ENCODE data around the gene SPNS2.

The SPNS2 gene

DNA sequence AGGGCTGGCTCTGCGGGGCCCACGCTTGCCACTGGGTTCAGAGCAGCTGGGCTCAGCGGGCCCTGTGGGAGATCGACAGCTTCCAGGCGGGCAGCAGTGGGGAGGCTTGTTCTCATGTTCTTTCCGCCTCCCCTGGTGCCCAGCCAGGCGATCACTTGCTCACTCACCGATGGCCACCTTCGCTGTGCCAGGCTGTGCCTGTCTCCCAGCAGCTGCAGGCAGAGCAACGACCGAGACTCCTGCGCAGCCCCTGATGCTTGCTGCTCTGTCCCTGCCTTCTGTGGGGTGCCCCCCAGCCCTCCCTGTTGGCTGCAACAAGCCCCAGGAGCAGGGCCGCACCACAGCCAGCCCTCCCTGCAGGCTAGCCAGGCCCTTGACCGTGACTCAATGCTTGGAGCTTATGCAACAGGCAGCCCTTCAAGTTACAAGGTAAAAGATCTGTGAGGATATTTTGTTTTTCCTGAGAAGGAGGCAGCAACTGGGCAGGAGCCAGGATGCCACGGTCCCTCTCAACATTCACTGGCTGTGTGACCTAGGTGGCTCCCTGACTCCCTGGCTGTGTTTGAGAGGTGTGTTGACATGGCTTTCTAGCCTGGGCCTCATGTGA is 9.6 kb upstream of the SPNS2 start:
- Mint-ChIP-seq H3K9me3 (no peaks in the 10 kb centered on the region), H3K36me3 (ENCODE audit: low read depth) (no peaks in the 10 kb centered on the region), H3K27ac (no peak overlapping the region), H3K4me1 (peaks cover 25% of the 10 kb centered on the region), H3K4me3 (no peak overlapping the region), H3K27me3 (no peaks in the 10 kb centered on the region)
- ATAC-seq (no peak), DNase-seq (no peak)

DNA sequence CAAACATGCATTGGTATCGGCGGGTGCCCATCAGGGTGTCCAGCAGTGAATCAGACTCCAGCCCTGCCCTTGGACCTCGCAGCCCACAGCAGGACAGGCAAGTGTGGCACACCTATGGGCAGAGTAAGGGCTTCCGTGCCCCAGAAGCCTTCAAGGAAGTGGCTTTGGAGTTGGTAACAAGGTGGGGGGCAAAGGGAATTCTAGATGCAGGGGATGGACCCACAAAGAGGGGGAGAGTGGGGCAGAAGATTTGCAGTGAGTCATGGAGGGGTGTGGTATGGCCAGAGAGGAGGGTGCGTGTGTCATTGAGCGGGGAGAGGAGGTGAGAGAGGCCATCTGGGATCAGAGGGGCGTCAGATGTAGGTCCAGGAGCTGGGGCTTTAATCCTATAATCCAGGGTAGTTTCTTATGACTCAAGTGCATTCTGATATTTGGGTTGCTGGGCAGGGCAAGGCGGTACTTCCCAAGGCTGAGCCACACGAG is 8.5 kb upstream of the SPNS2 start:
- Mint-ChIP-seq H3K9me3 (no peaks in the 10 kb centered on the region), H3K27me3 (no peaks in the 10 kb centered on the region), H3K36me3 (ENCODE audit: low read depth) (no peaks in the 10 kb centered on the region), H3K27ac (no peak overlapping the region), H3K4me3 (no peak overlapping the region), H3K4me1 (peaks cover 20% of the 10 kb centered on the region)
- no peak for ATAC-seq
- DNase-seq, result no peak

DNA sequence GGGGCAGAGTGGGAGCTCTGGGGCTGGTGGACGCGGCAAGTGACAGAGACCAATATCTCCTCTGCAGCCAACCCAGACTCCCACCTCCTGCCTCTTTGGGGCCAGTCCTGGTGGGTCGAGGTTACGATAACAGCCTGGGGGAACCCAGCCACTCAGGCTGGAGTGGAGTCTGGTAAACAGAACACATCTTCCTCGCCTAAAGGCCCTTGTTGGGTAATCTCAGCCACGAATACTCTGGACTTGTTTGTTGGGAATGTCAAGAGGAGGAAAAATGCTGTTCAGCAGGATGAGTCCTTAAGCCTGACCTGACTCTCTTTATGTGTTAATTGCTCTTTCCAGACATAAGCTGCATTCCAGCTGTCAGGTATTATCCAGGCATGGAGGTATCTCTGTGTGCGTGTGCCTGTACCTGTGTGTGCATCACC is 8.0 kb upstream of the SPNS2 start:
- H3K27me3 Mint-ChIP-seq, result no peaks in the 10 kb centered on the region
- H3K9me3 Mint-ChIP-seq, result no peaks in the 10 kb centered on the region
- H3K4me1 Mint-ChIP-seq, result peaks cover 18% of the 10 kb centered on the region
- H3K27ac Mint-ChIP-seq, result no peak overlapping the region
- DNase-seq, result no peak
- ATAC-seq, result no peak
- H3K36me3 Mint-ChIP-seq (ENCODE audit: low read depth), result no peaks in the 10 kb centered on the region
- no peak overlapping the region for H3K4me3 Mint-ChIP-seq

DNA sequence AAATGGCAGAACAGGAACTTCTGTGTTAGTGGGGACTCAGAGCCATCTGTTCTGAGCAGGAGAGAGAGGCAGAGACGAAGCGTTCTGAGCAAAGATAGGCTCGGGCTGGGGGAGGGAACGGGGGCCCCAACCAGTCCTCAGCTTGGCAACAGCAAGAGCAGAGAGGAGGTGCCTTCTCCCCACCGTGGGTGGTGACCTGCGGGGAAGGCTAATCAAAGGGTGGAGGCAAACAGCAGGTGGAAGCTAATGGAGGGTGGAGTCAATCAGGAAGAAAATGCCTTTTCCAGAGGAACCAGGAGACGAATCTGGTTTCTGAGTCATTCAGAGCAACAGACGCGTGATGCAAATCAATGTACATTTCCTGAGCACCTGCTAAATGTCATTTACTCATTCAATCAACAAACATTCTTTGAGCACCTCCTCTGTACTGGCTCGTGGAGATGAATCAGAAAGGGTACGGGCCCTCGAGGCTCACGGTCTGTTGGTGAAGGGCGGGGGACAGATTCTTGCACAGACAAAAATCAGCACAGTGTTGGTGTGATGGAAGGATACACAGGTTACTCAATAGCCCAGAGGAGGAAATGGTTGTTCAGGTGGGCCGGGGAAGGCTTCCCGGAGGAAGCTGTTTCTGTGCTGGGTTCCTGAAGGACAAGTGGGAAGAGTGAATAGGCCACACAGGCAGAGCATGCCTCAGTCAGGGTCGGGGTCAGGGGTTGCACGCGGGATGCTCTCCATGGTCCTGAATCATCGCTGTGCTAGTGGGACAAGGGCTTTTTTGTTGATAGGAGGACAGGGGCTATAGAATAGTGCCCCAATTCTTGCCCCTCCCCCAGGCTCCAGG is 5.7 kb upstream of the SPNS2 start:
- peak; percentile 24 for DNase-seq
- no peaks in the 10 kb centered on the region for H3K27me3 Mint-ChIP-seq
- H3K27ac Mint-ChIP-seq, result no peak overlapping the region
- peaks cover 8% of the 10 kb centered on the region for H3K4me1 Mint-ChIP-seq
- H3K9me3 Mint-ChIP-seq, result no peaks in the 10 kb centered on the region
- H3K4me3 Mint-ChIP-seq, result no peak overlapping the region
- peak; percentile 29 for ATAC-seq
- no peaks in the 10 kb centered on the region for H3K36me3 Mint-ChIP-seq (ENCODE audit: low read depth)

DNA sequence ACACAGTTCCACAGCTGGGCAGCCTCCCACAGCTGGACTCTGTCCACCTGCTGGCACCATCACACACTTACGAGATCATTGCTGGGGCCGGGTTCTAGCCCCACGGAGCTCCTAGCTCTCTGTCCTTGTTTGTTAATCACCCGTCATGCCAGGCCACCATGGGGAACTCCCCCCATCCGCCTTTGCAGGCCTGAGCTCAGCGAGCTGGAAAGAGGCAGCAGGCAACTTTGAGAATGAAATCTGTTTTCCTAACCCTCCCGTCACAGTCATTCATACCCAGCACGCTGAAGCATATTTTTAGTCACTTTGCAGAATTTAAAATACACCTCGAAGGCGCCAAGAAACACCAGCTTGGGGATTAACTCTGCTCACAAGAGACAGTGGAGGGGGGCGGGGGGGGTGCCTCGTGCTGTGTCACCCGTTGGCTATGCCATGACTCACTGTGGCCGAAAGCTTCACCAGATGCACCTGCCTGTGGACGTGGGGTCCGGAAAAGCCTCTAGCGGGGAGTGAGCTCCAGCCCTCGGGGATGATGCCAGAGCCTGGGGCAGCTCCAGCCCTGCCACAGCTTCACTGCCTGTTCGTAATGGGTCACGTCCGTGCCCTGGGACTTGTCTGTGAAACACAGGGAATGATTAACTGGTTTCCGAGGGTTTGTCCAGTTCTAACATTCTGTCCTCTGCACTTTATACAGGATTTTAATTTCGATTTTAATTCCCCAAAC is 1.4 kb upstream of the SPNS2 start:
- Mint-ChIP-seq H3K27me3 (peaks cover 24% of the 10 kb centered on the region), H3K36me3 (ENCODE audit: low read depth) (no peaks in the 10 kb centered on the region), H3K4me1 (peaks cover 22% of the 10 kb centered on the region), H3K27ac (no peak overlapping the region), H3K9me3 (no peaks in the 10 kb centered on the region), H3K4me3 (no peak overlapping the region)
- ATAC-seq, result no peak
- DNase-seq, result no peak

DNA sequence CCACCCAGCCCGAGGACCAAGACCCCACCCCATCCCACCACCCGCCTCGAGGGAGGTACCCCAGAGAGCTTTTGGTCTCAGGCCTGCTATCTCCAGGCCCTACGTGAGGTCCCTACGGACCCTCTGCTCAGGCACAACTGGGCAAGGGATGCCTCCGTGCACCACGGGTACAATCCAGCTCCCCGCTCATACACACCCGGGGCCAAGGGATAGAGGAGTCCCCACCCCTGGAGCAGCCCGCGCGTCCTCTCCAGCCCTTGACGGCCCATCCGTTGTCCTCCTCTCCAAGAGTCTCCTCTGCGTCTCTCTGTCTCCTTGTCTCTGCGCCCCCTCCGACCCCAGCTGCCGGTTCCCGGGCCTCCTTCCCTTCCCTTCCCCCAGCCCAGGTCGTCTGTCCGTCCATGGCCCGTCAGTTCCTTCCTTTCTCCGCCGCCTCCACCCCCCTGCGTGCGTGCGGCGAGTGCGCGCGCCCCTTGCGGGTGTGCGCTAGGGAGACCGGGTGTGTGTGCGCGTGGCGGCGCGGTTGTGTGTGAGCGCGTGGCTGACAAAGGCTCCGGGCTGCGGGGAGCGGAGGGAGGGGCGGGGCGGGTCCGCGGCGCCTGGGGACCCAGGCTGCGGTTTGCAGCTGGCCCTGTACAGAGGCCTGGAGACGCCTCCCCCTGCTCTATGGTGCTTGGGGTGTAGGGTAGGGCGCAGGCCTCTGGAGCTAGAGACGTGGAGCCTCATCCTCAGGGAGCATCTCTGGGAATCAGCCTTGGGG is 930 bp downstream of the SPNS2 start:
- DNase-seq (peak; percentile 19), ATAC-seq (no peak)
- Mint-ChIP-seq H3K27me3 (peaks cover 28% of the 10 kb centered on the region), H3K36me3 (ENCODE audit: low read depth) (no peaks in the 10 kb centered on the region), H3K27ac (no peak overlapping the region), H3K9me3 (no peaks in the 10 kb centered on the region), H3K4me3 (peak overlapping the region; percentile 63), H3K4me1 (peaks cover 26% of the 10 kb centered on the region)

DNA sequence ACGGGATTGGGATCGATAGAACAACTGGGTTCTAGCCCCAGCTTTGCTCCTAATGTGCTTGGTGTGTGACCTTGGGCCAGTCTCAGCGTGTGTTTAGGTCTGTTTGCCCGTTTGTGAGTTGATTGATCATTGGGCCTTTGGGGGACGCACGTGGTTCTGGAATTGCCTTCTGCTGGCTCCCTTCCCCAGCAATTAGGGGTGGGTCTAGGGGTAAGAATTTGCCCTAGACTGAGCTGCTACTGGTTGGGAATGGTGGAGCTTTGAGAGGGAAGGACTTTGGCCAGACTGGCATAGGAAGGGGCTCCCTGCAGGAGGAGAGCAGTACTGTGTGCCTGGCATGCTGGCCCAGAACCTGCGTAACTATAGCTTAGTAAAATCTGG is 1.5 kb downstream of the SPNS2 start:
- Mint-ChIP-seq H3K27me3 (peaks cover 31% of the 10 kb centered on the region), H3K36me3 (ENCODE audit: low read depth) (no peaks in the 10 kb centered on the region), H3K9me3 (no peaks in the 10 kb centered on the region), H3K4me1 (peaks cover 31% of the 10 kb centered on the region), H3K27ac (no peak overlapping the region), H3K4me3 (peak overlapping the region; percentile 63)
- ATAC-seq, result no peak
- no peak for DNase-seq

DNA sequence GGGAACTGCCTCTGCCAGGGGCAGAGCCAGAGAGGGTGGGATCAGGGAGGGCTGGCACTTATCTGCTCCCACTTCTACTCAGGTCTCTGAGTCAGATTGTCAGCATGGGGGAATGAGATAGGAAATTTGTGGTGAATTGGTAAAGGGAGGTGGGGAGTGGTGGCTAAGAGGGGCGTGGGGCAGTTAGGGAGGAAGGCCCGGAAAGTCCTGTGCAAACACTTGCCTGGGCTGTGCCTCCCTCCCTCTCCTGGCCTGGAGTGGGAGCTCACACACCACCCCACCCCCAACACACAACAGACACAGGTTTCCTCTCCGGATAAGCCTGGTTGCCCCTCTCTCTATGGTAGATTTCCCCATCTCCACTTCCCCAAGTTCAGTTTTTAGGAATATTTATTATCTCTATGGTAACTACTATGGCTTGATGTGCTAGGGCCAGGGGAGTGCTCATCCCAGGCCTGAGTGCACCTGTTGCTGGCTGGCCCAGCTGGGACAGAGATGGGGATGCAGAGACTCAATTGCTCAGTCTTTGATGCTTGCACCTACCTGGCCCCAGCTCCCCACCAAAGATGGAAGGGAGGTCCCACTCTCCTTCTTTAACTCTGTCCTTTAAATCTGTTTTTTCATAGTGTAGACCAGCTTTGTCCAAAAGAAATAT is 2.7 kb downstream of the SPNS2 start:
- Mint-ChIP-seq H3K27ac (no peak overlapping the region), H3K36me3 (ENCODE audit: low read depth) (no peaks in the 10 kb centered on the region), H3K4me3 (no peak overlapping the region), H3K9me3 (no peaks in the 10 kb centered on the region), H3K4me1 (peaks cover 31% of the 10 kb centered on the region), H3K27me3 (peaks cover 31% of the 10 kb centered on the region)
- DNase-seq (no peak), ATAC-seq (no peak)

DNA sequence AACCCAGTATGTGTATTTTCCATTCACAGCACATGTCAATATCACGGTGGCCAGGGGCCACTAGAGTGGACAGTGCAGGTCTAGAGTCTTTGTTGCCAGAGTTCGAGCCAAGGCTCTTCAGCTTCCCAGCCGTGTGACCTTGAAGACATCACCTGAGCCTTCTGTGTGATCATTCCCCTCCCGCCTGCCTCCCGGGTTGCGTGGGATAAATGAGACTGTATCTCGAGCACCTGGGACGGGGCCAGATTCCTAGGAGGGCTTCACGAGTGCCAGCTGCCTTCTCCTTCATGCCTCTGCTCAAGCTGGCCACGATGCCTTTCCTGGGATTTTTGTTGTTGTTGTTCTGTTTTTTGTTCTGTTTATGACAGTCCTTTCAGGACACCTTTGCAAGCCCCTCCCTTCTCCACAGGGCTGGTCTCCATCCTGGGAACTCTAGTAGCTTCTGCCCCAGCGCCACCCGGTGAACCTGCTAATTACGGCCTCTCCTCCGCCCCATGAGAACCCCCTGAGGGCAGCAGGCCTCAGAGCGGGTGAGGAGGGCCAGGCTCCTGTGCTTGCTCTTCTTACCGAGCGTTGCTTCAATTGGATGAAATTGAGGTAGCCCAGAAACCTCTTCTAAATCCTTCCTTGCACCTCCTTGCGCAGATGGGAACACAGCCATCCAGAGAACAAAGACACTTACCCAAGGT is 3.9 kb downstream of the SPNS2 start:
- H3K4me3 Mint-ChIP-seq, result no peak overlapping the region

DNA sequence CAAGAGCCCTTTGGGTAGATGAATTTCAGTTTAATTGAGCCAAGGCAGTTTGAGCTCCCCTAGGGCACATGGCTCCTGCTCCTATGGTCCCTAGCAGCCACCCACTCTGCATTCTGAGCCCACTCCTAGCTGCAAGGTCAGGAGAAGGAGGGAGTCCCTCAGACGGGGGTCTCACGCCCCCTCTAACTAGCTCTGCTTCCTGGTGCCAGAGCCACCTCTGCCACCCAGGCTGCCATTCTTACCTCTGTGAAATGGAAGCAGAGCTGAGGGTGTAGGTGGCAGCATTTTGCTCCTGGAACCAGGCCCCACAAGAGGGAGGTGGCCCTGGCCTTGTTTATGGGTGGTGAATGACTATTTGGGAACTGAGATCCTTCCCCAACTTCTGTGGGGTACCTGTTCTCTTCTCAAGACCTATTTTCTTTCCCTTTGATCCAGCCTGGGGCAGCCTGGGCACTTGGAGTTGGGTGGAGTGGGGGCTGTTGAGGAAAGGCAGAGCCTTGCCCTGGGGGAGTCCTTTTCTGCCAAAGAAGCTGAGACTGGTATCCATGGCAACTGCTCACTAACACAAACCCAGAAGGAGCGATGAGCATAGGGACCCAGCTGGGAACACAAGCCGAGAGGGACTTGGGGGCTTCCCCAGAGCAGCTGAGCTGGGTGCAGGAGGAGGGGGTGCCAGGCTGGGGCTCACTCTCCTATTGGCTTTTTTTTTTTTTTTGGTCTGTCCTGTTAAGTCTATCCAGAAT is 4.8 kb downstream of the SPNS2 start:
- Mint-ChIP-seq H3K4me1 (peaks cover 31% of the 10 kb centered on the region), H3K4me3 (no peak overlapping the region), H3K27ac (no peak overlapping the region), H3K27me3 (peaks cover 31% of the 10 kb centered on the region), H3K9me3 (no peaks in the 10 kb centered on the region), H3K36me3 (ENCODE audit: low read depth) (no peaks in the 10 kb centered on the region)
- no peak for DNase-seq
- no peak for ATAC-seq

More for the DNA sequence above, 3.9 kb downstream of the SPNS2 start:
- ATAC-seq (no peak), DNase-seq (no peak)
- no peaks in the 10 kb centered on the region for H3K36me3 Mint-ChIP-seq (ENCODE audit: low read depth)
- peaks cover 31% of the 10 kb centered on the region for H3K4me1 Mint-ChIP-seq
- peaks cover 31% of the 10 kb centered on the region for H3K27me3 Mint-ChIP-seq
- H3K27ac Mint-ChIP-seq, result no peak overlapping the region
- no peaks in the 10 kb centered on the region for H3K9me3 Mint-ChIP-seq

DNA sequence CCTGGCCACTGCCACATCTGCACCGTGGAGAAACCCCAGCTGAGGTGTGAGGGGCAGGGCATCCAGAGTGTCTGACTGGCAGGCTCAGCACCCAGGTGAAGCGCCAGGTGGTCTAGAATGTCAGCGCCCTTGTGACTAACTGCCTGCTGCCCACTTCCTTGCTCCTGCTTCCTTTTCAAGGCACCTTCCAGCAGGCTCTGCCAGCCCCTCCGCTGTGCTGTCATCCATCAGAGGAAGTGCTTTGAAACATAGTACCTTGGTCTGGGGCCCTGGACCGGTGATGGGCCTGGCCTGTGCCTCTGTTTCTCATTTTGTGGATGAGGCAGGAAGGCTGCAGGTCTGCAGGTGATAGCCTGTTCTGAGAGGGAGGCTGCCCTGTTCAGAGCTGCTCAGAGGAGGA is 5.5 kb downstream of the SPNS2 start:
- Mint-ChIP-seq H3K9me3 (no peaks in the 10 kb centered on the region), H3K27ac (no peak overlapping the region), H3K36me3 (ENCODE audit: low read depth) (no peaks in the 10 kb centered on the region), H3K4me1 (peaks cover 37% of the 10 kb centered on the region), H3K4me3 (no peak overlapping the region), H3K27me3 (peaks cover 31% of the 10 kb centered on the region)
- ATAC-seq (no peak), DNase-seq (no peak)

DNA sequence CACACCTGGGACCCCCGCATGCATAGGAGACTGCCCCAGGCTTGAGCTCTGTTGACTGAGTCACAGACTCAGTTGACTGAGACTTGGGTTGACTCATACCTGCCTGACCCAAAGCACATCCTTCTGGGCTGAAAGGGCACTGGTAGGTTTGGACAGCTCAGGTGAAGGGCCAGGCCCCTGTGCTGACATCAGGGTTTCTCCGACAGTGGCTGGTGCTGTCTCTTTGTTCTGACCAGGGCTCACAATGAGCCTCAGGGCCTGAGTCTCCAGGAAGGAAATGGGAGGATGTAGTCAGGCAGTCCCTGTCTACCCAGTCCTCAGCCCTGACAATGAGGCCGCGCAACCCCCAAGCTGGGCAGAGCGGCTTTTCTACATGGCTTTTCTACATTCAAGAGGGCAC is 6.5 kb downstream of the SPNS2 start:
- Mint-ChIP-seq H3K27me3 (peaks cover 24% of the 10 kb centered on the region), H3K9me3 (no peaks in the 10 kb centered on the region), H3K4me3 (no peak overlapping the region), H3K36me3 (ENCODE audit: low read depth) (no peaks in the 10 kb centered on the region), H3K4me1 (peaks cover 37% of the 10 kb centered on the region), H3K27ac (no peak overlapping the region)
- DNase-seq (no peak), ATAC-seq (no peak)

DNA sequence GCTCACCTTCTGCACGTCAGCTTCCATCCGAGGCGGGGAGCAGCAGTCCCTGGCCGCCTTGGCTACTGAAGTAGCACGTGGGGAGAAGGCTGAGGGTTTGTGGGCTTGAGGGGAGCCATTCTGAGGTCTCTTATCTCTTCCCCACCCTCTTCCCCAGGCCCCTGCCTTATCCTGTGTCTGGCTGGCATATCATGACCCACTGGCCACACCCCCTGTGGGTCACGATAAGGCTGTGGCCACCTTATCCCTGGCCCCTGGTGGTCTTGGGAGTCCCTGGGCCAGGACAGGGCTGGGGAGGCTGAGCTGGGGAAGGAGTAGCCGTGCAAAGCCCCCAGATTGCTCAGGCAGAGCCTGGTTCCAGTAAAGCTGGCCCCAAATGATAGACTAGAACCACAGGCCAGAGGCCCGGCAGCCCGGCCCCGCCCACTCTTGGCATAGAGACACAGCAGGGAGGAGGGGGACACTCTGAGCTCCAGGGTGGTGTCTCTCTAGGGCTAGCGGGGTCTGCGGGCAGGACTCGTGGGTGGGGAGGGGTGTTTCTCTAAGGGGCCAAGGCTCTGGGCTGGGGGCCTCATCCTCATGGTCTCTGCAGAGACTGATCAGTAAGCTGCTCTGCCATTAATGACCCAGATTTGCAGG is 7.6 kb downstream of the SPNS2 start:
- Mint-ChIP-seq H3K9me3 (no peaks in the 10 kb centered on the region), H3K27ac (no peak overlapping the region), H3K36me3 (ENCODE audit: low read depth) (no peaks in the 10 kb centered on the region), H3K4me3 (no peak overlapping the region), H3K27me3 (peaks cover 14% of the 10 kb centered on the region), H3K4me1 (peaks cover 31% of the 10 kb centered on the region)
- ATAC-seq (no peak), DNase-seq (no peak)

All from activated naive CD8-positive, alpha-beta T cell treated with anti-CD3 and anti-CD28 coated beads, Interleukin-2, amount 50 U/mL, for 24 hours (primary cell).